HCT116 (cell line): Measurements from ENCODE around the gene AGK. TPM values are rescaled to one million over a fixed set of nuclear protein-coding genes. Genes with fewer than 3 reads are reported as not detected.

ENCODE experiments used
- ATAC-seq: fragments of 200-7000 bp; cut with Tn5 transposase; 2 replicates; pipeline ENCODE4 v1.9.1; 2020; ENCODE audit warnings: mild to moderate bottlenecking, moderate library complexity
- BruUV-seq: library from RNA; stranded (reverse); fragments of 400-500 nt; replicated peaks from 2 replicates; lab custom pipeline; 2021; lab: Mats Ljungman, UMichigan
- CTCF ChIA-PET: fragments of 300-600 bp; sonication (Branson Sonifier 250); formaldehyde crosslinking; loops from one replicate; lab custom pipeline; 2021; ENCODE audit warnings: antibody characterized with exemption; lab: Charles Lee
- POLR2A ChIA-PET: fragments of 300-600, 350-600 bp; sonication (Branson Sonifier 250); formaldehyde crosslinking; loops from one replicate; lab custom pipeline; 2021; ENCODE audit warnings: antibody characterized with exemption; lab: Charles Lee
- RAD21 ChIA-PET, 2 experiments: fragments of 300-600 bp; sonication (Branson Sonifier 250); formaldehyde crosslinking; loops; one replicate each; lab custom pipeline; 2023; ENCODE audit warnings: low total read pairs in 2 of 2; ENCODE audit not compliant: uncharacterized antibody in 2 of 2, unreplicated experiment in 2 of 2, low non-redundant PET in 1 of 2; lab: Charles Lee
- DNase-seq: peaks from one replicate; pipeline ENCODE4 v3.0.0-alpha.2; 2010; ENCODE audit warnings: low read depth, low spot score
- H2AFZ ChIP-seq: fragments of 200-600 bp; shearing (Covaris generic), sonication (generic); 2 replicates; pipeline ENCODE4 v1.6.1; 2017; ENCODE audit warnings: low read depth, mixed run types, mixed read lengths, antibody characterized with exemption, low read length; ENCODE audit not compliant: poor library complexity, severe bottlenecking
- H3K27ac ChIP-seq: 2 replicates; pipeline ENCODE4 v1.5.1; 2012; ENCODE audit warnings: low read depth, low read length
- H3K27me3 ChIP-seq: fragments of 200-600 bp; sonication (generic); 2 replicates; pipeline ENCODE4 v1.6.1; 2016; ENCODE audit warnings: mixed run types, low read length, mixed read lengths; ENCODE audit not compliant: insufficient read depth
- H3K36me3 ChIP-seq, 2 experiments: fragments of 200-500 bp in 1 of 2; fragments of 200-600 bp in 1 of 2; sonication (Bioruptor generic) in 1 of 2; sonication (generic) in 1 of 2; 2 replicates each; pipeline versions ENCODE4 v1.5.1 to v1.6.1; 2014 to 2016; ENCODE audit warnings: low read length in 2 of 2, inconsistent platforms in 1 of 2, mixed read lengths in 1 of 2, mixed run types in 1 of 2; ENCODE audit not compliant: insufficient read depth in 2 of 2, control insufficient read depth in 1 of 2
- H3K4me1 ChIP-seq, 2 experiments: fragments of 200-600 bp in 1 of 2; sonication (generic) in 1 of 2; 2 replicates each; pipeline versions ENCODE4 v1.5.1 to v1.6.1; 2012 to 2017; ENCODE audit warnings: low read length in 2 of 2, inconsistent platforms in 1 of 2, mild to moderate bottlenecking in 1 of 2, mixed read lengths in 1 of 2, mixed run types in 1 of 2, moderate library complexity in 1 of 2; ENCODE audit not compliant: insufficient read depth in 2 of 2, control insufficient read depth in 1 of 2
- H3K4me2 ChIP-seq: fragments of 200-600 bp; sonication (generic); 2 replicates; pipeline ENCODE4 v1.6.1; 2017; ENCODE audit warnings: mixed run types, low read length, mixed read lengths
- H3K4me3 ChIP-seq, 2 experiments: fragments of 200-600 bp in 1 of 2; sonication (generic) in 1 of 2; replicated peaks in 1 of 2; 2 replicates each; pipeline ENCODE4 v1.5.1; 2011 to 2016; ENCODE audit warnings: low read length in 2 of 2, control low read depth in 1 of 2, low read depth in 1 of 2, mild to moderate bottlenecking in 1 of 2, mixed read lengths in 1 of 2, mixed run types in 1 of 2
- H3K79me2 ChIP-seq: fragments of 200-600 bp; sonication (generic); 2 replicates; pipeline ENCODE4 v1.6.1; 2017; ENCODE audit warnings: mild to moderate bottlenecking, mixed run types, low read length, moderate library complexity, mixed read lengths; ENCODE audit not compliant: insufficient read depth
- H3K9ac ChIP-seq: fragments of 200-600 bp; sonication (generic); 2 replicates; pipeline ENCODE4 v1.6.1; 2016; ENCODE audit warnings: low read length, mixed read lengths
- H3K9me2 ChIP-seq: fragments of 200-600 bp; sonication (generic), shearing (Covaris generic); 2 replicates; pipeline ENCODE4 v1.6.1; 2017; ENCODE audit warnings: mixed run types, mild to moderate bottlenecking, moderate library complexity; ENCODE audit not compliant: insufficient read depth
- H3K9me3 ChIP-seq, 2 experiments: fragments of 200-500 bp in 1 of 2; fragments of 200-600 bp in 1 of 2; sonication (Bioruptor generic) in 1 of 2; sonication (generic) in 1 of 2; 2 replicates each; pipeline ENCODE4 v1.6.1; 2014 to 2017; ENCODE audit warnings: low read length in 2 of 2, mixed read lengths in 2 of 2, inconsistent platforms in 1 of 2, low read depth in 1 of 2, mild to moderate bottlenecking in 1 of 2, mixed run types in 1 of 2, moderate library complexity in 1 of 2; ENCODE audit not compliant: control insufficient read depth in 1 of 2, insufficient read depth in 1 of 2
- H4K20me1 ChIP-seq: fragments of 200-600 bp; sonication (generic), shearing (Covaris generic); 2 replicates; pipeline ENCODE4 v1.6.1; 2017; ENCODE audit warnings: mixed run types, mild to moderate bottlenecking, moderate library complexity; ENCODE audit not compliant: insufficient read depth
- CBX3 ChIP-seq: IDR thresholded peaks from 2 replicates; pipeline ENCODE4 v1.6.1; 2012; ENCODE audit warnings: low read depth
- CEBPB ChIP-seq: IDR thresholded peaks from 2 replicates; pipeline ENCODE4 v1.6.1; 2012; ENCODE audit warnings: low read depth
- CTCF ChIP-seq, 3 experiments: fragments of 200-600 bp in 1 of 3; sonication (generic) in 1 of 3; IDR thresholded peaks in 2 of 3; conservative IDR thresholded peaks in 1 of 3; 2 replicates each; pipeline ENCODE4 v1.5.1; 2012 to 2017; ENCODE audit warnings: low read depth in 2 of 3, low read length in 2 of 3, antibody characterized with exemption in 1 of 3, borderline replicate concordance in 1 of 3, control low read depth in 1 of 3, mild to moderate bottlenecking in 1 of 3, mixed read lengths in 1 of 3, mixed run types in 1 of 3, moderate library complexity in 1 of 3; ENCODE audit not compliant: insufficient read depth in 1 of 3
- EGR1 ChIP-seq: IDR thresholded peaks from 2 replicates; pipeline ENCODE4 v1.6.1; 2012; ENCODE audit warnings: low read depth
- EZH2phosphoT487 ChIP-seq: fragments of 200-600 bp; IDR thresholded peaks from 2 replicates; pipeline ENCODE4 v1.6.1; 2018; ENCODE audit warnings: antibody characterized with exemption, borderline replicate concordance
- FOSL1 ChIP-seq: IDR thresholded peaks from 2 replicates; pipeline ENCODE4 v1.6.1; 2012; ENCODE audit warnings: low read depth
- JUND ChIP-seq: IDR thresholded peaks from 2 replicates; pipeline ENCODE4 v1.6.1; 2012
- MAX ChIP-seq: IDR thresholded peaks from 2 replicates; pipeline ENCODE4 v1.6.1; 2012
- POLR2A ChIP-seq: IDR thresholded peaks from 2 replicates; pipeline ENCODE4 v1.7.0; 2011; ENCODE audit warnings: borderline replicate concordance; ENCODE audit not compliant: insufficient read depth, insufficient read length; ENCODE audit errors: extremely low read depth
- POLR2AphosphoS5 ChIP-seq: IDR thresholded peaks from 2 replicates; pipeline ENCODE4 v1.6.1; 2011; ENCODE audit warnings: mild to moderate bottlenecking, low read depth, low read length, moderate library complexity
- RAD21 ChIP-seq: IDR thresholded peaks from 2 replicates; pipeline ENCODE4 v1.6.1; 2012; ENCODE audit warnings: low read depth, mild to moderate bottlenecking
- REST ChIP-seq: IDR thresholded peaks from 2 replicates; pipeline ENCODE4 v1.6.1; 2012; ENCODE audit warnings: low read depth
- SIN3A ChIP-seq: IDR thresholded peaks from 2 replicates; pipeline ENCODE4 v1.6.1; 2012; ENCODE audit warnings: low read depth
- SP1 ChIP-seq: IDR thresholded peaks from 2 replicates; pipeline ENCODE4 v1.6.1; 2012; ENCODE audit warnings: low read depth
- SRF ChIP-seq: IDR thresholded peaks from 2 replicates; pipeline ENCODE4 v1.6.1; 2012; ENCODE audit warnings: low read depth
- TCF7L2 ChIP-seq: IDR thresholded peaks from 2 replicates; pipeline ENCODE4 v1.7.0; 2011; ENCODE audit warnings: borderline replicate concordance, inconsistent platforms; ENCODE audit not compliant: insufficient read depth, insufficient read length; ENCODE audit errors: extremely low read depth
- YY1 ChIP-seq: IDR thresholded peaks from 2 replicates; pipeline ENCODE4 v1.6.1; 2011; ENCODE audit warnings: low read length, low read depth, moderate library complexity, mild to moderate bottlenecking; ENCODE audit not compliant: insufficient replicate concordance; ENCODE audit errors: extremely low read depth
- ZFX ChIP-seq: fragments of 450-650 bp; IDR thresholded peaks from 2 replicates; pipeline ENCODE4 v1.6.1; 2017
- ZNF274 ChIP-seq: fragments of 200-500 bp; sonication (Bioruptor generic); IDR thresholded peaks from 2 replicates; pipeline ENCODE4 v1.6.1; 2014; ENCODE audit warnings: mild to moderate bottlenecking, low read depth, low read length, inconsistent platforms
- intact Hi-C: fragments of 100-400 bp; cut with micrococcal nuclease; formaldehyde crosslinking; loops from 2 replicates; pipeline ENCODE4 v1.10.0; 2022
- total RNA-seq: library from RNA; stranded (reverse); gene quantifications from one replicate; pipeline ENCODE4 v1.2.1, GENCODE V29; 2021; ENCODE audit not compliant: unreplicated experiment

Gene AGK
- total RNA-seq, 1 experiment from 2014 or later, result 36.3 TPM

GRCh38 chr7:141527076-141527475 lies 24.1 kb upstream of the AGK start:
- no peaks in the 10 kb centered on the region for H3K9me2 ChIP-seq
- ATAC-seq, result peak; percentile 63
- no TSS peak for BruUV-seq

More at GRCh38 chr7:141527076-141527475, 24.1 kb upstream of the AGK start:
- no peaks in the 10 kb centered on the region for H3K79me2 ChIP-seq
- TF ChIP-seq CTCF (IDR thresholded peaks at IDR 0.05 in 2 of 3, conservative IDR thresholded peaks at IDR 0.05 in 1 of 3; ENCODE audit: borderline replicate concordance in 1 of 3, insufficient read depth in 1 of 3, low read depth in 2 of 3, low read length in 2 of 3), result no peak
- no peak for TF ChIP-seq SRF
- TF ChIP-seq POLR2AphosphoS5, result no peak
- no peak for TF ChIP-seq CBX3
- no peak for TF ChIP-seq JUND
- no peak for TF ChIP-seq ZNF274
- no peak for TF ChIP-seq RAD21
- TF ChIP-seq MAX, result no peak
- no peak for TF ChIP-seq SIN3A
- no peak for TF ChIP-seq REST
- TF ChIP-seq EZH2phosphoT487, result no peak
- TF ChIP-seq SP1, result no peak
- no peak for TF ChIP-seq EGR1
- TF ChIP-seq FOSL1, result no peak
- no peak for TF ChIP-seq CEBPB
- TF ChIP-seq TCF7L2, result no peak
- no peak for TF ChIP-seq POLR2A
- TF ChIP-seq ZFX, result no peak
- no peak for TF ChIP-seq YY1
- TF ChIP-seq, all 23 proteins: peak for 0
- H2AFZ ChIP-seq, result no peak overlapping the region
- no peak overlapping the region for H3K27ac ChIP-seq
- H3K27me3 ChIP-seq, result peaks cover 26% of the 10 kb centered on the region
- no peak overlapping the region for H3K4me3 ChIP-seq
- H3K36me3 ChIP-seq, result no peaks in the 10 kb centered on the region
- no peaks in the 10 kb centered on the region for H3K4me1 ChIP-seq
- H3K4me2 ChIP-seq, result no peak overlapping the region
- no peaks in the 10 kb centered on the region for H3K9me3 ChIP-seq
- intact Hi-C loops, result no loop called here
- ChIA-PET CTCF (no interaction called here), RAD21 (no interaction called here), POLR2A (no interaction called here)
- no peak for DNase-seq
- no peaks in the 10 kb centered on the region for H4K20me1 ChIP-seq
- H3K9ac ChIP-seq, result no peak overlapping the region
